GM19240 (cell line): ENCODE results near the gene PTGR3.

Source experiments
- DNase-seq: peaks from one replicate; pipeline ENCODE4 v3.0.0; 2011; ENCODE audit warnings: low spot score; ENCODE audit not compliant: insufficient read length

The PTGR3 gene

GRCh38 chr18:75209129-75209950 is at the start of gene PTGR3:
PTGR3 (minus strand) TSS chr18:75209139; CDS start chr18:75209058, 81 bp downstream.
- DNase-seq: peak; percentile 83

GRCh38 chr18:75257605-75258004 is 48.7 kb upstream of the PTGR3 start:
- no peak for DNase-seq

- no peak for DNase-seq
Measured at GRCh38 chr18:75256376-75256775, 47.4 kb upstream of the PTGR3 start.

GRCh38 chr18:75255094-75255493 is 46.2 kb upstream of the PTGR3 start:
- no peak for DNase-seq

- no peak for DNase-seq
Measured at GRCh38 chr18:75253784-75254183, 44.8 kb upstream of the PTGR3 start.

- DNase-seq: no peak
Measured at GRCh38 chr18:75253043-75253442, 44.1 kb upstream of the PTGR3 start.

- no peak for DNase-seq
Measured at GRCh38 chr18:75252136-75252535, 43.2 kb upstream of the PTGR3 start.

GRCh38 chr18:75251466-75251865 is 42.5 kb upstream of the PTGR3 start:
- DNase-seq: no peak

- DNase-seq: no peak
Measured at GRCh38 chr18:75250471-75250821, 41.5 kb upstream of the PTGR3 start.

GRCh38 chr18:75249672-75250470 is 40.9 kb upstream of the PTGR3 start:
- DNase-seq: no peak

GRCh38 chr18:75249175-75249518 is 40.2 kb upstream of the PTGR3 start:
- no peak for DNase-seq

- DNase-seq: no peak
Measured at GRCh38 chr18:75248426-75249174, 39.7 kb upstream of the PTGR3 start.

- no peak for DNase-seq
Measured at GRCh38 chr18:75247611-75248421, 38.9 kb upstream of the PTGR3 start.

- no peak for DNase-seq
Measured at GRCh38 chr18:75246721-75247610, 38.0 kb upstream of the PTGR3 start.

GRCh38 chr18:75244351-75245313 is 35.7 kb upstream of the PTGR3 start:
- DNase-seq: no peak

- no peak for DNase-seq
Measured at GRCh38 chr18:75241705-75242104, 32.8 kb upstream of the PTGR3 start.

GRCh38 chr18:75240433-75240832 is 31.5 kb upstream of the PTGR3 start:
- no peak for DNase-seq

- no peak for DNase-seq
Measured at GRCh38 chr18:75238786-75239185, 29.8 kb upstream of the PTGR3 start.

- no peak for DNase-seq
Measured at GRCh38 chr18:75238100-75238499, 29.2 kb upstream of the PTGR3 start.
